GM12878 (cell line): ENCODE data around the gene ETS1. TPM values are rescaled to one million over a fixed set of nuclear protein-coding genes. Genes with fewer than 3 reads are reported as not detected.

ENCODE experiments used
- ATAC-seq: fragments of 200-7000 bp; cut with Tn5 transposase; 3 replicates; pipeline ENCODE4 v1.9.1; 2020; ENCODE audit warnings: mild to moderate bottlenecking, moderate library complexity
- BruUV-seq: library from RNA; stranded (reverse); fragments of 400-500 nt; replicated peaks from 2 replicates; lab custom pipeline; 2021; lab: Mats Ljungman, UMichigan
- CTCF ChIA-PET: fragments of 300-600 bp; sonication (Branson Sonifier 250); formaldehyde crosslinking; extraction: SDS; loops from one replicate; lab custom pipeline; 2021; ENCODE audit warnings: inconsistent platforms; lab: Yijun Ruan, JAX
- POLR2A ChIA-PET: fragments of 350-600 bp; formaldehyde crosslinking; extraction: SDS; loops from one replicate; lab custom pipeline; 2021; ENCODE audit warnings: inconsistent platforms; lab: Charles Lee
- RAD21 ChIA-PET: fragments of 300-600 bp; sonication (Branson Sonifier 250); formaldehyde crosslinking; loops from one replicate; lab custom pipeline; 2023; ENCODE audit warnings: antibody characterized with exemption; ENCODE audit not compliant: unreplicated experiment; lab: Charles Lee
- SMC1A ChIA-PET: fragments of 300-600 bp; sonication (Branson Sonifier 250); formaldehyde crosslinking; loops from one replicate; lab custom pipeline; 2023; ENCODE audit not compliant: unreplicated experiment, uncharacterized antibody; lab: Charles Lee
- DNase-seq: peaks from one replicate; pipeline ENCODE4 v3.0.0-alpha.2; 2011; ENCODE audit warnings: low read depth, low spot score
- FAIRE-seq: peaks from 3 replicates; lab custom pipeline; 2011; peaks lifted over from hg19 to GRCh38; lab: Jason Lieb, UNC
- H2AFZ ChIP-seq: 2 replicates; pipeline ENCODE4 v1.6.0; 2011; ENCODE audit warnings: low read depth, low read length, control low read depth; ENCODE audit not compliant: control insufficient read depth
- H3K27ac ChIP-seq: 2 replicates; pipeline ENCODE4 v1.5.1; 2011; ENCODE audit warnings: control low read depth; ENCODE audit not compliant: control insufficient read depth, insufficient read depth
- H3K27me3 ChIP-seq, 2 experiments: replicated peaks in 1 of 2; 2 replicates each; pipeline versions ENCODE4 v1.6.0 to v1.6.1; 2011; ENCODE audit warnings: low read length in 1 of 2; ENCODE audit not compliant: control insufficient read depth in 2 of 2, insufficient read depth in 2 of 2
- H3K36me3 ChIP-seq, 2 experiments: 2 replicates each; pipeline ENCODE4 v1.5.1; 2011; ENCODE audit warnings: low read length in 1 of 2; ENCODE audit not compliant: control insufficient read depth in 2 of 2, insufficient read depth in 2 of 2
- H3K4me1 ChIP-seq: 2 replicates; pipeline ENCODE4 v1.6.1; 2011; ENCODE audit warnings: mild to moderate bottlenecking, low read length, moderate library complexity, mixed read lengths; ENCODE audit not compliant: control insufficient read depth, insufficient read depth
- H3K4me2 ChIP-seq: 2 replicates; pipeline ENCODE4 v1.6.0; 2011; ENCODE audit warnings: control low read depth; ENCODE audit not compliant: control insufficient read depth, insufficient read depth
- H3K4me3 ChIP-seq: fragments of 200-600 bp; sonication (generic); 2 replicates; pipeline ENCODE4 v1.5.1; 2016
- H3K79me2 ChIP-seq: 2 replicates; pipeline ENCODE4 v1.6.0; 2011; ENCODE audit warnings: low read length; ENCODE audit not compliant: control insufficient read depth, insufficient read depth
- H3K9ac ChIP-seq: 2 replicates; pipeline ENCODE4 v1.8.0; 2011; ENCODE audit warnings: low read length, control low read depth, mixed read lengths; ENCODE audit not compliant: control insufficient read depth, insufficient read depth
- H3K9me3 ChIP-seq: replicated peaks from 3 replicates; pipeline ENCODE4 v1.5.1; 2011; ENCODE audit warnings: mild to moderate bottlenecking, low read length; ENCODE audit not compliant: control insufficient read depth, insufficient read depth
- H4K20me1 ChIP-seq: 2 replicates; pipeline ENCODE4 v1.6.0; 2011; ENCODE audit not compliant: control insufficient read depth, insufficient read depth
- CTCF ChIP-seq, 3 experiments: IDR thresholded peaks in 2 of 3; conservative IDR thresholded peaks in 1 of 3; 2 replicates each; pipeline ENCODE4 v1.5.1; 2011; ENCODE audit warnings: low read depth in 3 of 3, low read length in 3 of 3, mild to moderate bottlenecking in 3 of 3, control low read depth in 2 of 3, moderate library complexity in 2 of 3, inconsistent platforms in 1 of 3, mixed read lengths in 1 of 3; ENCODE audit not compliant: control insufficient read depth in 2 of 3, insufficient read depth in 1 of 3; ENCODE audit errors: extremely low read depth in 1 of 3
- E2F8 ChIP-seq: fragments of 450-650 bp; IDR thresholded peaks from 2 replicates; pipeline ENCODE4 v1.6.1; 2018; ENCODE audit warnings: mild to moderate bottlenecking, low read depth, moderate library complexity; ENCODE audit not compliant: partially characterized antibody
- MAX ChIP-seq: IDR thresholded peaks from 2 replicates; pipeline ENCODE4 v1.6.1; 2012; ENCODE audit warnings: low read depth, low read length, improper control_type of control experiment
- RAD21 ChIP-seq: IDR thresholded peaks from 2 replicates; pipeline ENCODE4 v1.6.1; 2011; ENCODE audit warnings: mild to moderate bottlenecking, low read depth, low read length, moderate library complexity; ENCODE audit not compliant: insufficient read depth
- SREBF2 ChIP-seq: IDR thresholded peaks from 2 replicates; pipeline ENCODE4 v1.6.1; 2012; ENCODE audit warnings: mild to moderate bottlenecking, low read length
- WRNIP1 ChIP-seq: IDR thresholded peaks from 2 replicates; pipeline ENCODE4 v1.6.1; 2011; ENCODE audit warnings: low read depth, low read length, improper control_type of control experiment, borderline replicate concordance
- WGBS: methylation state at CpG from one replicate; pipeline ENCODE4 v1.1.6; 2016; ENCODE audit warnings: low lambda C conversion rate; ENCODE audit not compliant: insufficient replicate concordance, insufficient coverage; ENCODE audit errors: missing lambda C conversion rate; 5-methylcytosine and 5-hydroxymethylcytosine counted together
- in situ Hi-C: fragments of 300-500 bp; cut with MboI; formaldehyde crosslinking; loops from 9 replicates; pipeline ENCODE4 v1.14.3; 2018; ENCODE audit warnings: mixed read lengths
- intact Hi-C: fragments of 100-400 bp; cut with micrococcal nuclease; formaldehyde crosslinking; loops from one replicate; pipeline ENCODE4 v1.14.2; 2022; ENCODE audit not compliant: unreplicated experiment
- polyA plus RNA-seq, 11 experiments: library from polyadenylated mRNA; depleted of rRNA in 4 of 11; unstranded in 6 of 11; stranded (reverse) in 5 of 11; fragments of >200 nt; fragmentation: Nextera tagmentation in 4 of 11; fragmentation: Illumina TruSeq in 1 of 11; extraction: Ambion mirVana in 4 of 11; extraction: Trizol in 1 of 11; gene quantifications; 1 replicate in 1 of 11; 2 replicates in 10 of 11; pipeline versions ENCODE4 v1.2.1 to v1.2.3, GENCODE V29; 2011 to 2016; ENCODE audit warnings: inconsistent platforms in 2 of 11, missing spikeins in 2 of 11, low read depth in 1 of 11
- total RNA-seq, 4 experiments: library from RNA; depleted of rRNA in 3 of 4; stranded (reverse); fragments of >200 nt in 3 of 4; fragmentation: Illumina TruSeq in 1 of 4; extraction: Trizol in 1 of 4; gene quantifications; 2 replicates each; pipeline versions ENCODE4 v1.2.1 to v1.2.3, GENCODE V29; 2013 to 2021

The ETS1 gene
- total and polyA plus RNA-seq, 10 of the 15 experiments (the other 5 are each of a cell fraction or from before 2014, with no cell fraction given): 12.5 to 112 (median 55.5) TPM

- Histone ChIP-seq H3K27me3 (no peaks in the 10 kb centered on the region), H4K20me1 (no peaks in the 10 kb centered on the region), H3K27ac (peak overlapping the region; percentile 97), H3K36me3 (peaks cover 24 to 53% of the 10 kb centered on the region in 2 experiments), H3K9ac (peak overlapping the region; percentile 84; the same call in 1 of the 2 replicates), H2AFZ (no peak overlapping the region), H3K4me1 (peaks cover 34% of the 10 kb centered on the region), H3K9me3 (no peaks in the 10 kb centered on the region), H3K79me2 (peaks cover 32% of the 10 kb centered on the region), H3K4me3 (no peak overlapping the region), H3K4me2 (peak overlapping the region; percentile 78)
- ChIA-PET RAD21 (interaction anchor here (0.9 to 5.3 kb wide), 20 partner anchors 9 to 273 kb away, joined by 3 to 74 read pairs (median 4); no protein-coding TSS in a partner anchor), SMC1A (interaction anchor here (0.8 to 8.1 kb wide), 30 partner anchors 9 to 346 kb away, joined by 3 to 111 read pairs (median 4); no protein-coding TSS in a partner anchor), CTCF (interaction anchor here (0.7 to 3.9 kb wide), 19 partner anchors 9 to 347 kb away, joined by 3 to 27 read pairs (median 5); no protein-coding TSS in a partner anchor), POLR2A (interaction anchor here (0.8 to 4.0 kb wide), 12 partner anchors 11 to 189 kb away, joined by 3 to 32 read pairs (median 6); no protein-coding TSS in a partner anchor)
- intact Hi-C loops (no loop called here), in situ Hi-C loops (no loop called here)
- TSS peak; percentile 2 for BruUV-seq
- DNase-seq: no peak
- TF ChIP-seq RAD21 (peak; percentile 31; the same call in 1 of the 2 replicates), CTCF (IDR thresholded peaks at IDR 0.05 in 2 of 3, conservative IDR thresholded peaks at IDR 0.05 in 1 of 3; ENCODE audit: control insufficient read depth in 2 of 3, extremely low read depth in 1 of 3, insufficient read depth in 1 of 3, low read depth in 3 of 3, low read length in 3 of 3) (peak in 1 of 3 experiments; percentile 21; a peak in 2 of 6 replicates), E2F8 (no peak), SREBF2 (no peak), WRNIP1 (no peak), MAX (no peak)
- WGBS: 30% methylated on average over 4 of the region's 4 CpGs
- no peak for ATAC-seq
- FAIRE-seq: no peak
These were observed 103.2 kb downstream of the ETS1 start for GRCh38 chr11:128484172-128484571.
